ENCODE results near the gene DCLK1.

DNA sequence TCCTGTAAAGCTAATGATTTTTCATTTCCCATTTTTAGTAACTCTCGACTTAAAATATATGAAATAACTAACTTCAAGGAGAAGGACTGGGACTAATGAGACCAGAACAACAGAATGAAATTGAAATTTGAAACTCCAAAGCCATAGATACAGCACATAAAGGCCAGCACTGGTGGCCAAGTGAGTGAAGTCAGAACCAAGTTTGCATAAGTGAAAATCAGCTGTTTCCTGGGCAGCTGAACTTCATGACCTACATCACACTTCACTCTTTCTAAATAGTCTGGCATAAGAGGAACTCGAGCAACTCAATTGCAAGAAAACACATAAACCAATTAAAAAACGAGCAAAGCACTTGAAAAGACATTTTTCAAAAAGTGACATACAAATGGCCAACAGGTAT lies 84.5 kb downstream of the DCLK1 start:
- no peak for TF ChIP-seq POLR2A (IDR thresholded peaks at IDR 0.05; ENCODE audit: low read depth)
- TF ChIP-seq POLR2AphosphoS5 (IDR thresholded peaks at IDR 0.05), result no peak
- TF ChIP-seq, protein P1, sequence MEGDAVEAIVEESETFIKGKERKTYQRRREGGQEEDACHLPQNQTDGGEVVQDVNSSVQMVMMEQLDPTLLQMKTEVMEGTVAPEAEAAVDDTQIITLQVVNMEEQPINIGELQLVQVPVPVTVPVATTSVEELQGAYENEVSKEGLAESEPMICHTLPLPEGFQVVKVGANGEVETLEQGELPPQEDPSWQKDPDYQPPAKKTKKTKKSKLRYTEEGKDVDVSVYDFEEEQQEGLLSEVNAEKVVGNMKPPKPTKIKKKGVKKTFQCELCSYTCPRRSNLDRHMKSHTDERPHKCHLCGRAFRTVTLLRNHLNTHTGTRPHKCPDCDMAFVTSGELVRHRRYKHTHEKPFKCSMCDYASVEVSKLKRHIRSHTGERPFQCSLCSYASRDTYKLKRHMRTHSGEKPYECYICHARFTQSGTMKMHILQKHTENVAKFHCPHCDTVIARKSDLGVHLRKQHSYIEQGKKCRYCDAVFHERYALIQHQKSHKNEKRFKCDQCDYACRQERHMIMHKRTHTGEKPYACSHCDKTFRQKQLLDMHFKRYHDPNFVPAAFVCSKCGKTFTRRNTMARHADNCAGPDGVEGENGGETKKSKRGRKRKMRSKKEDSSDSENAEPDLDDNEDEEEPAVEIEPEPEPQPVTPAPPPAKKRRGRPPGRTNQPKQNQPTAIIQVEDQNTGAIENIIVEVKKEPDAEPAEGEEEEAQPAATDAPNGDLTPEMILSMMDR (IDR thresholded peaks at IDR 0.05), result no peak
- TF ChIP-seq EP300 (IDR thresholded peaks at IDR 0.05), result no peak

All from esophagus muscularis mucosa (tissue), 4 donors.